Smooth muscle cell (in vitro differentiated cells): ENCODE data around the gene RAPGEF6. TPM values are rescaled to one million over a fixed set of nuclear protein-coding genes. Genes with fewer than 3 reads are reported as not detected.
"Not testable (repeated sequence)": the region's sequence is repeated elsewhere in the genome, so short reads cannot be mapped to it uniquely, and the experiment has no call there.

Experiments used
- DNase-seq: peaks from one replicate; lab custom pipeline; 2025; ENCODE audit not compliant: unreplicated experiment; lab: John Stamatoyannopoulos, UW
- H2AFZ ChIP-seq: fragments of 200-600 bp; sonication (generic); 2 replicates; pipeline ENCODE4 v1.6.0; 2016; ENCODE audit warnings: antibody characterized with exemption, low read depth, mild to moderate bottlenecking
- H3F3A ChIP-seq: fragments of 200-600 bp; sonication (generic); 2 replicates; pipeline ENCODE4 v1.6.0; 2017; ENCODE audit warnings: antibody characterized with exemption, low read depth
- H3K27ac ChIP-seq: fragments of 200-600 bp; sonication (generic); 2 replicates; pipeline ENCODE4 v1.5.1; 2016; ENCODE audit warnings: low read depth, mild to moderate bottlenecking
- H3K27me3 ChIP-seq: fragments of 200-600 bp; sonication (generic); 2 replicates; pipeline ENCODE4 v1.6.1; 2016; ENCODE audit warnings: low read depth, mild to moderate bottlenecking
- H3K36me3 ChIP-seq: fragments of 200-600 bp; sonication (generic); 2 replicates; pipeline ENCODE4 v1.5.1; 2016; ENCODE audit warnings: low read depth
- H3K4me1 ChIP-seq: fragments of 200-600 bp; sonication (generic); 2 replicates; pipeline ENCODE4 v1.5.1; 2016; ENCODE audit warnings: low read depth
- H3K4me2 ChIP-seq: fragments of 200-600 bp; sonication (generic); 2 replicates; pipeline ENCODE4 v1.6.0; 2016; ENCODE audit warnings: mild to moderate bottlenecking
- H3K4me3 ChIP-seq: fragments of 200-600 bp; sonication (generic); 2 replicates; pipeline ENCODE4 v1.5.1; 2016; ENCODE audit warnings: mild to moderate bottlenecking
- H3K79me2 ChIP-seq: fragments of 200-600 bp; sonication (generic); 2 replicates; pipeline ENCODE4 v1.6.0; 2016; ENCODE audit warnings: low read depth, mild to moderate bottlenecking
- H3K9ac ChIP-seq: fragments of 200-600 bp; sonication (generic); 2 replicates; pipeline ENCODE4 v1.6.0; 2016; ENCODE audit warnings: low read depth
- H3K9me3 ChIP-seq: fragments of 200-600 bp; sonication (generic); replicated peaks from 2 replicates; pipeline ENCODE4 v1.5.1; 2016; ENCODE audit warnings: low read depth
- H4K20me1 ChIP-seq: fragments of 200-600 bp; sonication (generic); 2 replicates; pipeline ENCODE4 v1.6.0; 2016; ENCODE audit warnings: low read depth
- CTCF ChIP-seq: fragments of 200-600 bp; sonication (generic); IDR thresholded peaks from 2 replicates; pipeline ENCODE4 v1.5.1; 2017; ENCODE audit warnings: borderline replicate concordance, mild to moderate bottlenecking, antibody characterized with exemption; ENCODE audit not compliant: insufficient read depth, poor library complexity, severe bottlenecking
- WGBS: methylation state at CpG from one replicate; pipeline ENCODE4 v1.1.7; 2016; ENCODE audit warnings: low lambda C conversion rate; 5-methylcytosine and 5-hydroxymethylcytosine counted together
- polyA plus RNA-seq: library from polyadenylated mRNA; unstranded; fragments of >200 nt; fragmentation: Nextera tagmentation; extraction: Ambion mirVana; gene quantifications from 2 replicates; pipeline ENCODE4 v1.2.1, GENCODE V29; 2016
- total RNA-seq: library from RNA; depleted of rRNA; stranded (reverse); fragments of >200 nt; gene quantifications from 2 replicates; pipeline ENCODE4 v1.2.3, GENCODE V29; 2014

The RAPGEF6 gene
- total and polyA plus RNA-seq, 2 experiments from 2014 or later: 1.9 to 13.3 TPM

- Histone ChIP-seq H3K4me3 (no peak overlapping the region), H3K4me2 (no peak overlapping the region), H3K9ac (no peak overlapping the region), H3K27me3 (no peaks in the 10 kb centered on the region), H3K79me2 (peaks cover 5% of the 10 kb centered on the region), H2AFZ (no peak overlapping the region), H3K9me3 (no peaks in the 10 kb centered on the region), H3F3A (no peaks in the 10 kb centered on the region), H3K36me3 (no peaks in the 10 kb centered on the region), H4K20me1 (peaks cover 7% of the 10 kb centered on the region), H3K27ac (no peak overlapping the region), H3K4me1 (no peaks in the 10 kb centered on the region)
- WGBS: 98% methylated on average over 8 of the region's 8 CpGs
- DNase-seq: no peak
- no peak for TF ChIP-seq CTCF
Observed at GRCh38 chr5:131595088-131596033, 39.7 kb downstream of the RAPGEF6 start.

GRCh38 chr5:131593921-131594320 lies 41.1 kb downstream of the RAPGEF6 start:
- WGBS: 98% methylated on average over 2 of the region's 2 CpGs
- Histone ChIP-seq H2AFZ (no peak overlapping the region), H3K27me3 (no peaks in the 10 kb centered on the region), H4K20me1 (peaks cover 12% of the 10 kb centered on the region), H3K9ac (no peak overlapping the region), H3K4me1 (no peaks in the 10 kb centered on the region), H3K36me3 (no peaks in the 10 kb centered on the region), H3K4me2 (no peak overlapping the region), H3K27ac (no peak overlapping the region), H3K4me3 (no peak overlapping the region), H3F3A (no peaks in the 10 kb centered on the region), H3K79me2 (peaks cover 5% of the 10 kb centered on the region), H3K9me3 (no peaks in the 10 kb centered on the region)
- DNase-seq: no peak
- TF ChIP-seq CTCF: no peak

GRCh38 chr5:131593436-131593835 lies 41.6 kb downstream of the RAPGEF6 start:
- H3K79me2 ChIP-seq, H3K4me2 ChIP-seq, H3K4me1 ChIP-seq, H3K36me3 ChIP-seq, H3K27ac ChIP-seq, H3K4me3 ChIP-seq, H3K27me3 ChIP-seq, DNase-seq, H2AFZ ChIP-seq, H3K9me3 ChIP-seq, H3F3A ChIP-seq, H3K9ac ChIP-seq: not testable (repeated sequence)
- WGBS: 91% methylated on average over 2 of the region's 2 CpGs
- peaks cover 12% of the 10 kb centered on the region for H4K20me1 ChIP-seq

- Histone ChIP-seq H3K9ac (no peak overlapping the region), H3F3A (no peaks in the 10 kb centered on the region), H3K4me2 (no peak overlapping the region), H4K20me1 (peaks cover 16% of the 10 kb centered on the region), H3K27ac (no peak overlapping the region), H3K36me3 (no peaks in the 10 kb centered on the region), H3K4me3 (no peak overlapping the region), H3K79me2 (no peaks in the 10 kb centered on the region), H2AFZ (no peak overlapping the region), H3K9me3 (no peaks in the 10 kb centered on the region), H3K27me3 (no peaks in the 10 kb centered on the region), H3K4me1 (no peaks in the 10 kb centered on the region)
- TF ChIP-seq CTCF: peak; percentile 77
- no peak for DNase-seq
- WGBS: 83% methylated on average over 5 of the region's 5 CpGs
Observed at GRCh38 chr5:131589510-131590348, 45.3 kb downstream of the RAPGEF6 start.
